Muscle layer of duodenum (tissue), 2 donors: ENCODE results near the gene LIN7C.
"Not testable (repeated sequence)": the region's sequence is repeated elsewhere in the genome, so short reads cannot be mapped to it uniquely, and the experiment has no call there.

Experiments used
- H3K27ac ChIP-seq: one replicate; pipeline ENCODE4 v1.7.0; 2013; ENCODE audit warnings: mild to moderate bottlenecking, low read length
- H3K27me3 ChIP-seq: one replicate; pipeline ENCODE4 v1.7.0; 2013; ENCODE audit warnings: low read depth, mild to moderate bottlenecking, control low read depth, low read length
- H3K36me3 ChIP-seq, 2 donors: one replicate each; pipeline ENCODE4 v1.7.0; 2013; ENCODE audit warnings: low read length in 2 of 2, control low read depth in 1 of 2, mild to moderate bottlenecking in 1 of 2; ENCODE audit not compliant: insufficient read depth in 2 of 2, control insufficient read depth in 1 of 2
- H3K4me1 ChIP-seq, 2 donors: one replicate each; pipeline ENCODE4 v1.7.0; 2013; ENCODE audit warnings: low read length in 2 of 2, mild to moderate bottlenecking in 2 of 2, control low read depth in 1 of 2, moderate library complexity in 1 of 2; ENCODE audit not compliant: insufficient read depth in 2 of 2, control insufficient read depth in 1 of 2
- H3K4me3 ChIP-seq, 2 donors: one replicate each; pipeline ENCODE4 v1.7.0; 2013; ENCODE audit warnings: low read length in 2 of 2, low read depth in 1 of 2, mild to moderate bottlenecking in 1 of 2
- H3K9me3 ChIP-seq, 2 donors: one replicate each; pipeline ENCODE4 v1.7.0; 2013; ENCODE audit warnings: low read length in 2 of 2, control low read depth in 1 of 2, mild to moderate bottlenecking in 1 of 2; ENCODE audit not compliant: control insufficient read depth in 1 of 2
- donor health status: healthy.

The LIN7C gene

GRCh38 chr11:27528712-27529111 lies 22.1 kb upstream of the LIN7C start:
- H3K4me1 ChIP-seq = no peaks in the 10 kb centered on the region

GRCh38 chr11:27526535-27526934 lies 20.0 kb upstream of the LIN7C start:
- Histone ChIP-seq H3K4me1 (no peaks in the 10 kb centered on the region), H3K27ac (no peak overlapping the region), H3K9me3 (no peaks in the 10 kb centered on the region), H3K4me3 (no peak overlapping the region), H3K36me3 (no peaks in the 10 kb centered on the region), H3K27me3 (no peaks in the 10 kb centered on the region)

More at GRCh38 chr11:27528712-27529111, 22.1 kb upstream of the LIN7C start:
- Histone ChIP-seq H3K27me3 (no peaks in the 10 kb centered on the region), H3K9me3 (no peaks in the 10 kb centered on the region), H3K4me3 (no peak overlapping the region), H3K36me3 (no peaks in the 10 kb centered on the region), H3K27ac (no peak overlapping the region)

- Histone ChIP-seq H3K27ac (no peak overlapping the region), H3K27me3 (no peaks in the 10 kb centered on the region), H3K36me3 (no peaks in the 10 kb centered on the region), H3K4me3 (no peak overlapping the region), H3K9me3 (no peaks in the 10 kb centered on the region), H3K4me1 (no peaks in the 10 kb centered on the region)
Measured at GRCh38 chr11:27525824-27526516, 19.4 kb upstream of the LIN7C start.

GRCh38 chr11:27524155-27524554 lies 17.6 kb upstream of the LIN7C start:
- H3K4me1 ChIP-seq = no peaks in the 10 kb centered on the region
- no peaks in the 10 kb centered on the region for H3K27me3 ChIP-seq
- no peak overlapping the region for H3K27ac ChIP-seq
- no peaks in the 10 kb centered on the region for H3K9me3 ChIP-seq
- no peaks in the 10 kb centered on the region for H3K36me3 ChIP-seq
- no peak overlapping the region for H3K4me3 ChIP-seq

GRCh38 chr11:27520226-27520625 lies 13.7 kb upstream of the LIN7C start:
- Histone ChIP-seq H3K27me3 (no peaks in the 10 kb centered on the region), H3K4me3 (no peak overlapping the region), H3K9me3 (no peaks in the 10 kb centered on the region), H3K36me3 (no peaks in the 10 kb centered on the region), H3K4me1 (no peaks in the 10 kb centered on the region), H3K27ac (no peak overlapping the region)

- H3K36me3 ChIP-seq = no peaks in the 10 kb centered on the region
- H3K4me1 ChIP-seq = no peaks in the 10 kb centered on the region
- no peaks in the 10 kb centered on the region for H3K9me3 ChIP-seq
- no peak overlapping the region for H3K27ac ChIP-seq
- no peak overlapping the region for H3K4me3 ChIP-seq
- no peaks in the 10 kb centered on the region for H3K27me3 ChIP-seq
Measured at GRCh38 chr11:27518518-27518917, 11.9 kb upstream of the LIN7C start.

- H3K27ac ChIP-seq, H3K4me3 ChIP-seq, H3K27me3 ChIP-seq, H3K4me1 ChIP-seq, H3K9me3 ChIP-seq, H3K36me3 ChIP-seq: not testable (repeated sequence)
Measured at GRCh38 chr11:27517490-27517889, 10.9 kb upstream of the LIN7C start.

GRCh38 chr11:27514558-27514957 lies 8.0 kb upstream of the LIN7C start:
- Histone ChIP-seq H3K4me3 (no peak overlapping the region), H3K36me3 (no peaks in the 10 kb centered on the region), H3K27me3 (no peaks in the 10 kb centered on the region), H3K27ac (no peak overlapping the region), H3K9me3 (no peaks in the 10 kb centered on the region), H3K4me1 (no peaks in the 10 kb centered on the region)

- Histone ChIP-seq H3K27me3 (no peaks in the 10 kb centered on the region), H3K4me3 (no peak overlapping the region), H3K9me3 (no peaks in the 10 kb centered on the region), H3K27ac (no peak overlapping the region), H3K36me3 (no peaks in the 10 kb centered on the region), H3K4me1 (no peaks in the 10 kb centered on the region)
Measured at GRCh38 chr11:27514076-27514475, 7.5 kb upstream of the LIN7C start.

- no peaks in the 10 kb centered on the region for H3K36me3 ChIP-seq
- no peaks in the 10 kb centered on the region for H3K27me3 ChIP-seq
- no peak overlapping the region for H3K4me3 ChIP-seq
- no peaks in the 10 kb centered on the region for H3K9me3 ChIP-seq
- no peak overlapping the region for H3K27ac ChIP-seq
- no peaks in the 10 kb centered on the region for H3K4me1 ChIP-seq
Measured at GRCh38 chr11:27513389-27513788, 6.8 kb upstream of the LIN7C start.

GRCh38 chr11:27512238-27512637 lies 5.7 kb upstream of the LIN7C start:
- Histone ChIP-seq H3K4me3 (no peak overlapping the region), H3K9me3 (no peaks in the 10 kb centered on the region), H3K4me1 (peaks cover 0 to 5% of the 10 kb centered on the region in 2 donors), H3K27ac (no peak overlapping the region), H3K36me3 (no peaks in the 10 kb centered on the region), H3K27me3 (no peaks in the 10 kb centered on the region)

- no peaks in the 10 kb centered on the region for H3K36me3 ChIP-seq
- no peaks in the 10 kb centered on the region for H3K27me3 ChIP-seq
- no peaks in the 10 kb centered on the region for H3K9me3 ChIP-seq
- H3K27ac ChIP-seq = no peak overlapping the region
- H3K4me1 ChIP-seq = peaks cover 11 to 17% of the 10 kb centered on the region in 2 donors
- H3K4me3 ChIP-seq = no peak overlapping the region
Measured at GRCh38 chr11:27509908-27510307, 3.3 kb upstream of the LIN7C start.
